ENCODE measurements around the gene C1QL1.

C1QL1 gene

DNA sequence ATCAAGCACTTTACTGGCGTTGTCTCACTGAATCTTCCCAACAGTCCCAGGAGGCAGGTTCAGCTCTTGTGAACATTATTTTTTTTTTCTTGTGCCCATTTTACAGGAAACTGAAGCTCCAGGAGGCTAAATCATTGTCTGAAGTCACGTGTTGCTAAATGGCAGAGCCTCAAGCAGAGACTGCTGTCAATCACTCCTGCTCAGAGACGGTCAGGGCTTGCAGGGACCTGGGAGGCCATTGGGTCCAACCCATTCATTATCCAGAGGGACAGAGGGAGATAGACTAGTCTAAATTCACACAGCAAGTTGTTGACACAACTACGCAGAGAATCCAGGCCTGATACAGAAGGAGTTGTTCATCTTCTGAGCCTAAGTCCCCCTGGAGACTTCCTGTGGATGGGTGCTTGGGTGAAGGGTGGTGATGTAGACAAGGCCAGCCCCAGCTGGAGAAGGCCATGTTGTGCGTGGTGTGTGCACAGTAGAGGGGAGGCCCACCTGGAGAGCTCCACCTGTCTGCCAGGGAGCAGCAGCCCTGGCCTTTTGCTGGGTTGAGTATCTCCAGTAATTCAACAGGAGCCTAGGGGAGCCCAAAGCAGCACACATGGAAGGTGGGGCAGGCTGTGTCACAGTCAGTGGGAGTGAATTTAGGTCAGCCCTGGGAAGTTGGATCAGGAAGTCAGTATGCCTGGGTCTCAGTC, 24.3 kb upstream of the C1QL1 start:
- in situ Hi-C loops (cut with MboI; ENCODE audit: low pct_unique_long_range_greater_than_20kb, low sequenced_read_pairs, unreplicated experiment): no loop called here
- no peak for DNase-seq (ENCODE audit: low spot score)
- TF ChIP-seq, protein P1, sequence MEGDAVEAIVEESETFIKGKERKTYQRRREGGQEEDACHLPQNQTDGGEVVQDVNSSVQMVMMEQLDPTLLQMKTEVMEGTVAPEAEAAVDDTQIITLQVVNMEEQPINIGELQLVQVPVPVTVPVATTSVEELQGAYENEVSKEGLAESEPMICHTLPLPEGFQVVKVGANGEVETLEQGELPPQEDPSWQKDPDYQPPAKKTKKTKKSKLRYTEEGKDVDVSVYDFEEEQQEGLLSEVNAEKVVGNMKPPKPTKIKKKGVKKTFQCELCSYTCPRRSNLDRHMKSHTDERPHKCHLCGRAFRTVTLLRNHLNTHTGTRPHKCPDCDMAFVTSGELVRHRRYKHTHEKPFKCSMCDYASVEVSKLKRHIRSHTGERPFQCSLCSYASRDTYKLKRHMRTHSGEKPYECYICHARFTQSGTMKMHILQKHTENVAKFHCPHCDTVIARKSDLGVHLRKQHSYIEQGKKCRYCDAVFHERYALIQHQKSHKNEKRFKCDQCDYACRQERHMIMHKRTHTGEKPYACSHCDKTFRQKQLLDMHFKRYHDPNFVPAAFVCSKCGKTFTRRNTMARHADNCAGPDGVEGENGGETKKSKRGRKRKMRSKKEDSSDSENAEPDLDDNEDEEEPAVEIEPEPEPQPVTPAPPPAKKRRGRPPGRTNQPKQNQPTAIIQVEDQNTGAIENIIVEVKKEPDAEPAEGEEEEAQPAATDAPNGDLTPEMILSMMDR (IDR thresholded peaks at IDR 0.05; ENCODE audit: extremely low read depth, insufficient read depth, missing control alignments): no peak

DNA sequence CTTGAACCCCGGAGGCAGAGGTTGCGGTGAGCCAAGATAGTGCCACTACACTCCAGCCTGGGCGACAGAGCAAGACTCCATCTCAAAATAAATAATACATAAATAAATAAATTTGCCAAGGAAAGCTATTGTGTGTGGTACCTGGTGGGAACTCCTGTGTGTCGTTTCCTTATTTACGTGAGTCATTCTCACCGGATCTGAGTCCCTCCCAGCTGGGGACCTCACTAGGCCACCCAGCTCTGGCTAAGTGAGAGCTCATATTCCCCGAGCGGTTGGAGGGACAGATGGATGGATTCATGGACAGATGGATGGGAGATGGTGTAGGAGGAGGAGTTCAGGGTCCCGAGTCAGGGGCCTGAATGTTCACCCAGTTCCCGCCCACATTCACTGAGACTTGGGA, 22.9 kb upstream of the C1QL1 start:
- TF ChIP-seq, protein P1 (IDR thresholded peaks at IDR 0.05; ENCODE audit: extremely low read depth, insufficient read depth, missing control alignments): no peak
- DNase-seq (ENCODE audit: low spot score): no peak
- in situ Hi-C loops (cut with MboI; ENCODE audit: low pct_unique_long_range_greater_than_20kb, low sequenced_read_pairs, unreplicated experiment): no loop called here

DNA sequence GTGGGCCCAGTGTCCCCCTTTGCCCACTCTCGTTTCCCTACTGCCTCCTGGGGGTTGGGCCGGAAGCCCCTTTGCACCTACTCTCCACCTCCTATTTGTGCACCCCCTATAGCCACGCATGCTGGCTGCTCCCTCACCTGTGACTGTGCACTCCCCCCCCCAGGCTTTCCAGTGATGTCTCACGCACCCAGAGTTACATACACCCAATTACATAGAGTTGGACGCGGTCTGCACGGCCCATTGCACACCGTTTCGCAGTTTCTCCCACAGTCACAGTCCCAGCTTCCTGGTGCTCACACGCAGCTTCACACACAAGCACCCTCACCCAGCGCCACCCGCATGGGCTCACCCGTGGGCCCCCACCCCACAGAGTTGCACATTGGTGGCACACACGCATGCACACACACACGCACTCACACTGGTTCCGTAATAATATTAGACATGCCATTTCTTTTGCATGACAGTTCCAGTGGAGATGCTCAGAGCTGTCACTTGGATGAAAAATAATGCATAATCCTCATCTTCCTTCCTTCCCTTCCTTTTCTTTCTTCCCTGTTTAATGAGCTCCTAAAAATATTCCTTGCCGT, 21.5 kb upstream of the C1QL1 start:
- TF ChIP-seq, protein P1 (IDR thresholded peaks at IDR 0.05; ENCODE audit: extremely low read depth, insufficient read depth, missing control alignments): no peak
- no peak for DNase-seq (ENCODE audit: low spot score)

DNA sequence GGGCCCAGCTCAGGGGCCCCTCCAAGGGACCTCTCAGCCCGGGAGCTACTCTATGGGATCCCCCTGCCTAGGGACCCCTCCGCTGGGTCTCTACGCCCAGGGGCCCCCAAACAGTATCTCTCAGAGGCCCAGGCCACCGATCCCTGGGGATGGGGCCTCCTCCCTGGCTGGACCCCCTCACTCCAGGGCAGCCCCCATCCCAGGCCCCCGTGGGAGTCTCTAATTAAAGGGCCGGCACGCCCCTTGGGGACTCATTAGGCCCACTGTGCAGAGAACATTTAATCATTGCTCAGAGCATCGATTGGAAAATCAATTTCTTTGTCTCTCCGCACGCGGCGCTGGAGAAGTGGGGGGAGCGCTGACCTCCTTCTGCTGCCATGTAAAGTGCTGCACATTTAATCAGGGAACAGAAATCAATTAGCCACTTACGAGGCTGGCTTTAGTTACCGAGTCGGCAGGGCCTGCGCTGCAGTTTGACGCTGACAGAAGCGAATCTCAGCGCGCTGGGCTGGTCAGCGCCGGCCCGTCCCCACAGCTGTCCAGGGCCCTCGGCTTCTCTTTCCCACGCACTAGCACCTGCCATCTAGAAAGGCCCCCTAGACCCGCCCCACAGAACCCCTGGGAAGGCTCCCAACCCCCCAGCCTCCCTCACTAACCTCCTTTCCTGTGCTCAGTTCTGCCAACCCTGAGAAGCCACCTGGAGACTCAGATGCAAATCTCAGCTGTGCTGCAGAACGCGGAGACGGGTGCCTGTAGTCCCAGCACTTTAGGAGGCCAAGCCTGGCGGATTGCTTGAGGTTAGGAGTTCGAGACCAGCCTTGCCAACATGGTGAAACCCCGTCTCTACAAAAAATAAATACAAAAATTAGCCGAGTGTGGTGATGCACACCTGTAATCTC, 20.2 kb upstream of the C1QL1 start:
- in situ Hi-C loops (cut with MboI; ENCODE audit: low pct_unique_long_range_greater_than_20kb, low sequenced_read_pairs, unreplicated experiment): no loop called here
- TF ChIP-seq, protein P1 (IDR thresholded peaks at IDR 0.05; ENCODE audit: extremely low read depth, insufficient read depth, missing control alignments): no peak

More for the DNA sequence above, 21.5 kb upstream of the C1QL1 start:
- in situ Hi-C loops (cut with MboI; ENCODE audit: low pct_unique_long_range_greater_than_20kb, low sequenced_read_pairs, unreplicated experiment): no loop called here

DNA sequence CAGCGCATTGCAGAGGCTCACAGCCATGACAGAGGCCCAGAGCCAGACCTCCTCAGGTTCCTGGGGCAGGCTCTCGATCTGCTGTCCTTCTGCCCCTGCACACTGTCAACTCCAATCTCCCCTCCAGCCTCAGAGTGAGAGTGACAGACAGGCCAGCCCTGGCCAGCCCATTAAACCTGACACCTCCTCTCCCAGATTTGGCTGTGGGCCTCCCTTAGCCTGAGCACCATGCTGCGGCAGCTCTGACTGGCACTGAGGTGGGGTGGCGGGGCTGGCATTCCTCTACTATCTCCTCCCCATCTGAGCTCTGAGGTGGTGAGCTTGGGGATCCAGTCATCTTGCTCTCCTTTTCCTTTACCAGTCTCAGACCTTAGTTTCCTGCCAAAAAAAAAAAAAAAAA, 15.5 kb upstream of the C1QL1 start:
- in situ Hi-C loops (cut with MboI; ENCODE audit: low pct_unique_long_range_greater_than_20kb, low sequenced_read_pairs, unreplicated experiment): no loop called here

More for the DNA sequence above, 20.2 kb upstream of the C1QL1 start:
- DNase-seq (ENCODE audit: low spot score): no peak

More for the DNA sequence above, 15.5 kb upstream of the C1QL1 start:
- DNase-seq (ENCODE audit: low spot score): no peak
- TF ChIP-seq, protein P1 (IDR thresholded peaks at IDR 0.05; ENCODE audit: extremely low read depth, insufficient read depth, missing control alignments): no peak

All from GM13977 (cell line).